ENCODE measurements around the gene NELL2.
"Not testable (repeated sequence)": the region's sequence is repeated elsewhere in the genome, so short reads cannot be mapped to it uniquely, and the experiment has no call there.

The NELL2 gene

GRCh38 chr12:44829045-44829444 lies 47.1 kb downstream of the NELL2 start:
- Histone ChIP-seq H3K4me1 (ENCODE audit: control insufficient read depth, insufficient read depth, low read length) (0 out of 2 replicates have a peak, but pooled peaks cover 5% of the 10 kb centered on the region), H3K36me3 (ENCODE audit: control insufficient read depth, insufficient read depth, low read length) (no peaks in the 10 kb centered on the region), H3K9me3 (ENCODE audit: control insufficient read depth, insufficient read depth, low read length) (no peaks in the 10 kb centered on the region), H3K9ac (ENCODE audit: low read depth, low read length) (no peak overlapping the region), H3K4me3 (ENCODE audit: low read depth, low read length) (no peak overlapping the region), H3K27ac (ENCODE audit: low read depth, low read length) (no peak overlapping the region), H3K27me3 (ENCODE audit: control insufficient read depth, insufficient read depth, low read length) (no peaks in the 10 kb centered on the region)

GRCh38 chr12:44827832-44828438 lies 48.2 kb downstream of the NELL2 start:
- no peaks in the 10 kb centered on the region for H3K9me3 ChIP-seq (ENCODE audit: control insufficient read depth, insufficient read depth, low read length)
- H3K9ac ChIP-seq (ENCODE audit: low read depth, low read length): no peak overlapping the region
- no peak overlapping the region for H3K27ac ChIP-seq (ENCODE audit: low read depth, low read length)
- no peaks in the 10 kb centered on the region for H3K27me3 ChIP-seq (ENCODE audit: control insufficient read depth, insufficient read depth, low read length)
- no peak overlapping the region for H3K4me3 ChIP-seq (ENCODE audit: low read depth, low read length)
- no peaks in the 10 kb centered on the region for H3K36me3 ChIP-seq (ENCODE audit: control insufficient read depth, insufficient read depth, low read length)
- H3K4me1 ChIP-seq (ENCODE audit: control insufficient read depth, insufficient read depth, low read length): 0 out of 2 replicates have a peak, but pooled peaks cover 5% of the 10 kb centered on the region

GRCh38 chr12:44821702-44822101 lies 54.4 kb downstream of the NELL2 start:
- H3K9me3 ChIP-seq (ENCODE audit: control insufficient read depth, insufficient read depth, low read length); H3K36me3 ChIP-seq (ENCODE audit: control insufficient read depth, insufficient read depth, low read length); H3K9ac ChIP-seq (ENCODE audit: low read depth, low read length); H3K4me3 ChIP-seq (ENCODE audit: low read depth, low read length); H3K27ac ChIP-seq (ENCODE audit: low read depth, low read length); H3K4me1 ChIP-seq (ENCODE audit: control insufficient read depth, insufficient read depth, low read length); H3K27me3 ChIP-seq (ENCODE audit: control insufficient read depth, insufficient read depth, low read length): not testable (repeated sequence)

- Histone ChIP-seq H3K9ac (ENCODE audit: low read depth, low read length) (no peak overlapping the region), H3K9me3 (ENCODE audit: control insufficient read depth, insufficient read depth, low read length) (no peaks in the 10 kb centered on the region), H3K27me3 (ENCODE audit: control insufficient read depth, insufficient read depth, low read length) (no peaks in the 10 kb centered on the region), H3K4me3 (ENCODE audit: low read depth, low read length) (no peak overlapping the region), H3K36me3 (ENCODE audit: control insufficient read depth, insufficient read depth, low read length) (no peaks in the 10 kb centered on the region), H3K4me1 (ENCODE audit: control insufficient read depth, insufficient read depth, low read length) (0 out of 2 replicates have a peak, but pooled peaks cover 3% of the 10 kb centered on the region), H3K27ac (ENCODE audit: low read depth, low read length) (no peak overlapping the region)
These were observed 56.2 kb downstream of the NELL2 start for GRCh38 chr12:44819884-44820283.

GRCh38 chr12:44817687-44818086 lies 58.4 kb downstream of the NELL2 start:
- no peaks in the 10 kb centered on the region for H3K36me3 ChIP-seq (ENCODE audit: control insufficient read depth, insufficient read depth, low read length)
- H3K4me3 ChIP-seq (ENCODE audit: low read depth, low read length): no peak overlapping the region
- no peak overlapping the region for H3K27ac ChIP-seq (ENCODE audit: low read depth, low read length)
- no peaks in the 10 kb centered on the region for H3K9me3 ChIP-seq (ENCODE audit: control insufficient read depth, insufficient read depth, low read length)
- no peak overlapping the region for H3K9ac ChIP-seq (ENCODE audit: low read depth, low read length)
- H3K27me3 ChIP-seq (ENCODE audit: control insufficient read depth, insufficient read depth, low read length): no peaks in the 10 kb centered on the region
- 0 out of 2 replicates have a peak, but pooled peaks cover 3% of the 10 kb centered on the region for H3K4me1 ChIP-seq (ENCODE audit: control insufficient read depth, insufficient read depth, low read length)

- Histone ChIP-seq H3K4me3 (ENCODE audit: low read depth, low read length) (no peak overlapping the region), H3K27ac (ENCODE audit: low read depth, low read length) (no peak overlapping the region), H3K9ac (ENCODE audit: low read depth, low read length) (no peak overlapping the region), H3K9me3 (ENCODE audit: control insufficient read depth, insufficient read depth, low read length) (no peaks in the 10 kb centered on the region), H3K27me3 (ENCODE audit: control insufficient read depth, insufficient read depth, low read length) (no peaks in the 10 kb centered on the region), H3K4me1 (ENCODE audit: control insufficient read depth, insufficient read depth, low read length) (0 out of 2 replicates have a peak, but pooled peaks cover 3% of the 10 kb centered on the region), H3K36me3 (ENCODE audit: control insufficient read depth, insufficient read depth, low read length) (no peaks in the 10 kb centered on the region)
These were observed 59.6 kb downstream of the NELL2 start for GRCh38 chr12:44816446-44817017.

GRCh38 chr12:44812062-44812461 lies 64.1 kb downstream of the NELL2 start:
- Histone ChIP-seq H3K9ac (ENCODE audit: low read depth, low read length) (no peak overlapping the region), H3K36me3 (ENCODE audit: control insufficient read depth, insufficient read depth, low read length) (no peaks in the 10 kb centered on the region), H3K9me3 (ENCODE audit: control insufficient read depth, insufficient read depth, low read length) (no peaks in the 10 kb centered on the region), H3K4me3 (ENCODE audit: low read depth, low read length) (no peak overlapping the region), H3K4me1 (ENCODE audit: control insufficient read depth, insufficient read depth, low read length) (no peaks in the 10 kb centered on the region), H3K27ac (ENCODE audit: low read depth, low read length) (no peak overlapping the region), H3K27me3 (ENCODE audit: control insufficient read depth, insufficient read depth, low read length) (no peaks in the 10 kb centered on the region)

GRCh38 chr12:44804068-44804467 lies 72.0 kb downstream of the NELL2 start:
- Histone ChIP-seq H3K27me3 (ENCODE audit: control insufficient read depth, insufficient read depth, low read length) (no peaks in the 10 kb centered on the region), H3K36me3 (ENCODE audit: control insufficient read depth, insufficient read depth, low read length) (no peaks in the 10 kb centered on the region), H3K9ac (ENCODE audit: low read depth, low read length) (no peak overlapping the region), H3K4me3 (ENCODE audit: low read depth, low read length) (no peak overlapping the region), H3K4me1 (ENCODE audit: control insufficient read depth, insufficient read depth, low read length) (peaks cover 6% of the 10 kb centered on the region), H3K9me3 (ENCODE audit: control insufficient read depth, insufficient read depth, low read length) (no peaks in the 10 kb centered on the region), H3K27ac (ENCODE audit: low read depth, low read length) (no peak overlapping the region)

GRCh38 chr12:44795970-44796369 lies 80.1 kb downstream of the NELL2 start:
- no peaks in the 10 kb centered on the region for H3K27me3 ChIP-seq (ENCODE audit: control insufficient read depth, insufficient read depth, low read length)
- H3K9ac ChIP-seq (ENCODE audit: low read depth, low read length): no peak overlapping the region
- no peaks in the 10 kb centered on the region for H3K36me3 ChIP-seq (ENCODE audit: control insufficient read depth, insufficient read depth, low read length)
- H3K4me1 ChIP-seq (ENCODE audit: control insufficient read depth, insufficient read depth, low read length): no peaks in the 10 kb centered on the region
- no peak overlapping the region for H3K4me3 ChIP-seq (ENCODE audit: low read depth, low read length)
- no peaks in the 10 kb centered on the region for H3K9me3 ChIP-seq (ENCODE audit: control insufficient read depth, insufficient read depth, low read length)
- H3K27ac ChIP-seq (ENCODE audit: low read depth, low read length): no peak overlapping the region

GRCh38 chr12:44788731-44789130 lies 87.4 kb downstream of the NELL2 start:
- no peaks in the 10 kb centered on the region for H3K36me3 ChIP-seq (ENCODE audit: control insufficient read depth, insufficient read depth, low read length)
- no peak overlapping the region for H3K27ac ChIP-seq (ENCODE audit: low read depth, low read length)
- no peak overlapping the region for H3K4me3 ChIP-seq (ENCODE audit: low read depth, low read length)
- H3K9me3 ChIP-seq (ENCODE audit: control insufficient read depth, insufficient read depth, low read length): no peaks in the 10 kb centered on the region
- no peaks in the 10 kb centered on the region for H3K27me3 ChIP-seq (ENCODE audit: control insufficient read depth, insufficient read depth, low read length)
- H3K9ac ChIP-seq (ENCODE audit: low read depth, low read length): no peak overlapping the region
- H3K4me1 ChIP-seq (ENCODE audit: control insufficient read depth, insufficient read depth, low read length): no peaks in the 10 kb centered on the region; the same call in 1 of the 2 replicates

- Histone ChIP-seq H3K36me3 (ENCODE audit: control insufficient read depth, insufficient read depth, low read length) (peaks cover 8% of the 10 kb centered on the region), H3K27ac (ENCODE audit: low read depth, low read length) (no peak overlapping the region), H3K9ac (ENCODE audit: low read depth, low read length) (no peak overlapping the region), H3K4me3 (ENCODE audit: low read depth, low read length) (no peak overlapping the region), H3K27me3 (ENCODE audit: control insufficient read depth, insufficient read depth, low read length) (no peaks in the 10 kb centered on the region), H3K9me3 (ENCODE audit: control insufficient read depth, insufficient read depth, low read length) (no peaks in the 10 kb centered on the region), H3K4me1 (ENCODE audit: control insufficient read depth, insufficient read depth, low read length) (no peaks in the 10 kb centered on the region; the same call in 1 of the 2 replicates)
These were observed 95.8 kb downstream of the NELL2 start for GRCh38 chr12:44780221-44780790.
